ENCODE data around the gene KCNMB2.

KCNMB2 gene

GRCh38 chr3:178845420-178846118 is 309.3 kb downstream of the KCNMB2 start:
- no peaks in the 10 kb centered on the region for H3K4me1 ChIP-seq (ENCODE audit: control insufficient read depth in 1 of 2, insufficient read depth in 1 of 2, low read depth in 1 of 2, low read length in 1 of 2)
- no peak overlapping the region for H3K27ac ChIP-seq
- TF ChIP-seq CTCF (IDR thresholded peaks at IDR 0.05), result no peak
- no peak overlapping the region for H3K4me3 ChIP-seq (ENCODE audit: low read depth in 1 of 2, low read length in 1 of 2)
- no peaks in the 10 kb centered on the region for H3K36me3 ChIP-seq
- no peaks in the 10 kb centered on the region for H3K9me3 ChIP-seq
- H3K27me3 ChIP-seq, result no peaks in the 10 kb centered on the region

GRCh38 chr3:178847190-178847589 is 311.0 kb downstream of the KCNMB2 start:
- H3K27ac ChIP-seq, result no peak overlapping the region
- no peaks in the 10 kb centered on the region for H3K9me3 ChIP-seq
- H3K4me1 ChIP-seq (ENCODE audit: control insufficient read depth in 1 of 2, insufficient read depth in 1 of 2, low read depth in 1 of 2, low read length in 1 of 2), result no peaks in the 10 kb centered on the region
- no peak for TF ChIP-seq CTCF (IDR thresholded peaks at IDR 0.05)
- no peaks in the 10 kb centered on the region for H3K36me3 ChIP-seq
- H3K4me3 ChIP-seq (ENCODE audit: low read depth in 1 of 2, low read length in 1 of 2), result no peak overlapping the region
- no peaks in the 10 kb centered on the region for H3K27me3 ChIP-seq

GRCh38 chr3:178849199-178849910 is 313.1 kb downstream of the KCNMB2 start:
- no peaks in the 10 kb centered on the region for H3K27me3 ChIP-seq
- H3K4me3 ChIP-seq (ENCODE audit: low read depth in 1 of 2, low read length in 1 of 2), result no peak overlapping the region
- H3K27ac ChIP-seq, result no peak overlapping the region
- no peak for TF ChIP-seq CTCF (IDR thresholded peaks at IDR 0.05)
- no peaks in the 10 kb centered on the region for H3K4me1 ChIP-seq (ENCODE audit: control insufficient read depth in 1 of 2, insufficient read depth in 1 of 2, low read depth in 1 of 2, low read length in 1 of 2)
- H3K9me3 ChIP-seq, result no peaks in the 10 kb centered on the region
- H3K36me3 ChIP-seq, result no peaks in the 10 kb centered on the region

GRCh38 chr3:178850450-178851190 is 314.4 kb downstream of the KCNMB2 start:
- Histone ChIP-seq H3K4me1 (ENCODE audit: control insufficient read depth in 1 of 2, insufficient read depth in 1 of 2, low read depth in 1 of 2, low read length in 1 of 2) (no peaks in the 10 kb centered on the region), H3K36me3 (no peaks in the 10 kb centered on the region), H3K9me3 (no peaks in the 10 kb centered on the region), H3K27me3 (no peaks in the 10 kb centered on the region), H3K27ac (no peak overlapping the region), H3K4me3 (ENCODE audit: low read depth in 1 of 2, low read length in 1 of 2) (no peak overlapping the region)
- TF ChIP-seq CTCF (IDR thresholded peaks at IDR 0.05), result no peak

- Histone ChIP-seq H3K36me3 (no peaks in the 10 kb centered on the region), H3K4me3 (ENCODE audit: low read depth in 1 of 2, low read length in 1 of 2) (no peak overlapping the region), H3K4me1 (ENCODE audit: control insufficient read depth in 1 of 2, insufficient read depth in 1 of 2, low read depth in 1 of 2, low read length in 1 of 2) (no peaks in the 10 kb centered on the region), H3K9me3 (no peaks in the 10 kb centered on the region), H3K27ac (no peak overlapping the region), H3K27me3 (no peaks in the 10 kb centered on the region)
- TF ChIP-seq CTCF (IDR thresholded peaks at IDR 0.05), result no peak
Measured at GRCh38 chr3:178851564-178851963, 315.3 kb downstream of the KCNMB2 start.
